H1 (cell line): Measurements from ENCODE around the gene LAMC3. TPM values are rescaled to one million over a fixed set of nuclear protein-coding genes. Genes with fewer than 3 reads are reported as not detected.

Experiments used
- CTCF ChIA-PET: fragments of 300-600 bp; sonication (Branson Sonifier 250); formaldehyde crosslinking; loops from one replicate; lab custom pipeline; 2021; ENCODE audit not compliant: partially characterized antibody; lab: Charles Lee
- POLR2A ChIA-PET: fragments of 300-600 bp; sonication (Branson Sonifier 250); formaldehyde crosslinking; loops from one replicate; lab custom pipeline; 2021; ENCODE audit warnings: inconsistent platforms; ENCODE audit not compliant: partially characterized antibody; lab: Charles Lee
- DNase-seq, 2 experiments: peaks; one replicate each; pipeline versions ENCODE4 v3.0.0 to v3.0.0-alpha.2; 2010 to 2022; ENCODE audit warnings: low spot score in 2 of 2, low read depth in 1 of 2, mixed read lengths in 1 of 2
- FAIRE-seq: peaks from 2 replicates; lab custom pipeline; 2011; peaks lifted over from hg19 to GRCh38; lab: Jason Lieb, UNC
- H2AFZ ChIP-seq: 2 replicates; pipeline ENCODE4 v1.8.1; 2012; ENCODE audit warnings: low read length, inconsistent platforms
- H2AK5ac ChIP-seq: 2 replicates; pipeline ENCODE4 v1.6.1; 2013; ENCODE audit warnings: low read depth, low read length
- H2BK120ac ChIP-seq: replicated peaks from 2 replicates; pipeline ENCODE3; 2013; ENCODE audit warnings: low read depth, low read length, inconsistent platforms
- H2BK12ac ChIP-seq: 2 replicates; pipeline ENCODE4 v1.6.1; 2013; ENCODE audit warnings: low read depth, low read length
- H2BK15ac ChIP-seq: 2 replicates; pipeline ENCODE4 v1.6.1; 2013; ENCODE audit warnings: low read length
- H2BK20ac ChIP-seq: 2 replicates; pipeline ENCODE4 v1.6.1; 2013; ENCODE audit warnings: low read length
- H2BK5ac ChIP-seq: 2 replicates; pipeline ENCODE4 v1.6.1; 2013; ENCODE audit warnings: low read depth, low read length
- H3K14ac ChIP-seq: 2 replicates; pipeline ENCODE4 v1.6.1; 2013; ENCODE audit warnings: inconsistent platforms; ENCODE audit not compliant: insufficient read length
- H3K18ac ChIP-seq: 2 replicates; pipeline ENCODE4 v1.6.1; 2013; ENCODE audit warnings: low read length; ENCODE audit errors: extremely low read depth
- H3K23ac ChIP-seq: 2 replicates; pipeline ENCODE4 v1.6.1; 2013; ENCODE audit warnings: inconsistent platforms; ENCODE audit not compliant: insufficient read length
- H3K23me2 ChIP-seq: 2 replicates; pipeline ENCODE4 v1.6.1; 2013; ENCODE audit warnings: low read depth, low read length
- H3K27ac ChIP-seq: 2 replicates; pipeline ENCODE4 v1.6.1; 2011; ENCODE audit warnings: low read depth, low read length, inconsistent platforms
- H3K27me3 ChIP-seq, 4 experiments: replicated peaks in 1 of 4; 1 replicate in 1 of 4; 2 replicates in 3 of 4; pipeline versions ENCODE4 v1.6.1 to v1.8.1; 2011 to 2013; ENCODE audit warnings: low read length in 3 of 4, mild to moderate bottlenecking in 3 of 4, inconsistent platforms in 2 of 4, mixed read lengths in 2 of 4, moderate library complexity in 1 of 4; ENCODE audit not compliant: control insufficient read depth in 3 of 4, insufficient read depth in 3 of 4; ENCODE audit errors: extremely low read depth in 1 of 4
- H3K36me3 ChIP-seq, 4 experiments: 2 replicates each; pipeline versions ENCODE4 v1.6.1 to v1.8.1; 2011 to 2013; ENCODE audit warnings: mild to moderate bottlenecking in 4 of 4, low read length in 3 of 4, moderate library complexity in 2 of 4, control low read depth in 1 of 4, inconsistent platforms in 1 of 4; ENCODE audit not compliant: insufficient read depth in 4 of 4, control insufficient read depth in 2 of 4
- H3K4ac ChIP-seq: replicated peaks from 2 replicates; pipeline ENCODE3; 2013; ENCODE audit warnings: low read length, low read depth, mixed read lengths, inconsistent platforms; ENCODE audit not compliant: insufficient read length
- H3K4me1 ChIP-seq, 4 experiments: replicated peaks in 1 of 4; 1 replicate in 1 of 4; 2 replicates in 3 of 4; pipeline versions ENCODE4 v1.6.1 to v1.8.1; 2011 to 2013; ENCODE audit warnings: low read length in 3 of 4, inconsistent platforms in 2 of 4, mixed read lengths in 1 of 4; ENCODE audit not compliant: insufficient read depth in 4 of 4, control insufficient read depth in 3 of 4
- H3K4me2 ChIP-seq, 2 experiments: 2 replicates each; pipeline versions ENCODE4 v1.6.1 to v1.8.1; 2011 to 2013; ENCODE audit warnings: low read depth in 2 of 2, low read length in 2 of 2, control low read depth in 1 of 2, inconsistent platforms in 1 of 2, mild to moderate bottlenecking in 1 of 2; ENCODE audit not compliant: insufficient read depth in 1 of 2
- H3K4me3 ChIP-seq, 4 experiments: fragments of 200-600, 300-600 bp in 1 of 4; sonication (generic), shearing (Covaris generic), sonication (Bioruptor Twin) in 1 of 4; 2 replicates each; pipeline versions ENCODE4 v1.5.1 to v1.8.1; 2011 to 2016; ENCODE audit warnings: low read length in 4 of 4, low read depth in 3 of 4, control low read depth in 2 of 4, inconsistent platforms in 2 of 4, mild to moderate bottlenecking in 2 of 4, mixed read lengths in 1 of 4, moderate library complexity in 1 of 4; ENCODE audit not compliant: insufficient read depth in 2 of 4; ENCODE audit errors: extremely low read depth in 1 of 4
- H3K56ac ChIP-seq: replicated peaks from 2 replicates; pipeline ENCODE3; 2013; ENCODE audit warnings: low read depth, mild to moderate bottlenecking, mixed read lengths, low read length, inconsistent platforms; ENCODE audit not compliant: insufficient read length
- H3K79me1 ChIP-seq: 2 replicates; pipeline ENCODE4 v1.6.1; 2013; ENCODE audit warnings: low read depth, low read length, control low read depth
- H3K79me2 ChIP-seq, 2 experiments: 2 replicates each; pipeline versions ENCODE4 v1.6.1 to v1.8.1; 2012 to 2013; ENCODE audit warnings: low read length in 2 of 2, mild to moderate bottlenecking in 2 of 2, inconsistent platforms in 1 of 2; ENCODE audit not compliant: insufficient read depth in 2 of 2, control insufficient read depth in 1 of 2
- H3K9ac ChIP-seq, 4 experiments: replicated peaks in 1 of 4; 1 replicate in 1 of 4; 2 replicates in 3 of 4; pipeline versions ENCODE4 v1.6.1 to v1.8.1; 2011 to 2013; ENCODE audit warnings: low read depth in 3 of 4, low read length in 3 of 4, control low read depth in 2 of 4, mild to moderate bottlenecking in 2 of 4, moderate library complexity in 2 of 4, inconsistent platforms in 1 of 4; ENCODE audit errors: extremely low read depth in 1 of 4
- H3K9me3 ChIP-seq, 2 experiments: 2 replicates each; pipeline versions ENCODE4 v1.6.1 to v1.8.1; 2012 to 2013; ENCODE audit warnings: mild to moderate bottlenecking in 2 of 2, moderate library complexity in 2 of 2, control low read depth in 1 of 2, inconsistent platforms in 1 of 2, low read depth in 1 of 2, low read length in 1 of 2, mixed read lengths in 1 of 2; ENCODE audit not compliant: insufficient read depth in 2 of 2
- H4K20me1 ChIP-seq, 2 experiments: replicated peaks in 1 of 2; 2 replicates each; pipeline versions ENCODE3 to v1.8.1; 2011 to 2013; ENCODE audit warnings: inconsistent platforms in 2 of 2, low read length in 2 of 2, mild to moderate bottlenecking in 1 of 2; ENCODE audit not compliant: insufficient read depth in 2 of 2, control insufficient read depth in 1 of 2
- H4K5ac ChIP-seq: 2 replicates; pipeline ENCODE4 v1.6.1; 2013; ENCODE audit warnings: low read length, low read depth, mixed read lengths, inconsistent platforms; ENCODE audit not compliant: insufficient read length
- H4K8ac ChIP-seq: 2 replicates; pipeline ENCODE4 v1.8.0; 2013; ENCODE audit warnings: mild to moderate bottlenecking, moderate library complexity, low read length, inconsistent platforms; ENCODE audit not compliant: insufficient read depth; ENCODE audit errors: extremely low read depth
- H4K91ac ChIP-seq: replicated peaks from 2 replicates; pipeline ENCODE3; 2013; ENCODE audit warnings: low read length, mixed read lengths, inconsistent platforms; ENCODE audit not compliant: insufficient read length
- ASH2L ChIP-seq: fragments of 200-600, 300-600 bp; sonication (generic); IDR thresholded peaks from one replicate; pipeline ENCODE4 v1.7.1; 2017; ENCODE audit warnings: low read length
- BRCA1 ChIP-seq: IDR thresholded peaks from 2 replicates; pipeline ENCODE4 v1.6.1; 2012; ENCODE audit warnings: low read depth, low read length, improper control_type of control experiment
- CBX8 ChIP-seq: fragments of 300-800, 300-1000 bp; sonication (generic); IDR thresholded peaks from 2 replicates; pipeline ENCODE4 v1.7.1; 2016; ENCODE audit warnings: low read depth, low read length, borderline replicate concordance
- CREB1 ChIP-seq: IDR thresholded peaks from 2 replicates; pipeline ENCODE4 v1.6.1; 2012; ENCODE audit warnings: inconsistent platforms
- EP300 ChIP-seq, 2 experiments: IDR thresholded peaks; 1 replicate in 1 of 2; 2 replicates in 1 of 2; pipeline ENCODE4 v1.6.1; 2011 to 2012; ENCODE audit warnings: low read depth in 2 of 2, low read length in 2 of 2, mild to moderate bottlenecking in 2 of 2, borderline replicate concordance in 1 of 2, inconsistent platforms in 1 of 2, moderate library complexity in 1 of 2
- HDAC2 ChIP-seq, 2 experiments: fragments of 300-600 bp in 1 of 2; sonication (generic) in 1 of 2; IDR thresholded peaks; 2 replicates each; pipeline ENCODE4 v1.6.1; 2011 to 2012; ENCODE audit warnings: low read depth in 2 of 2, low read length in 2 of 2, mild to moderate bottlenecking in 2 of 2, moderate library complexity in 2 of 2, borderline replicate concordance in 1 of 2, inconsistent platforms in 1 of 2
- HDAC6 ChIP-seq: IDR thresholded peaks from one replicate; pipeline ENCODE4 v1.7.1; 2012; ENCODE audit warnings: low read depth, mild to moderate bottlenecking, inconsistent platforms, low read length, moderate library complexity
- RAD21 ChIP-seq, 2 experiments: IDR thresholded peaks in 1 of 2; conservative IDR thresholded peaks in 1 of 2; 2 replicates each; pipeline ENCODE4 v1.6.1; 2011; ENCODE audit warnings: low read depth in 2 of 2, low read length in 2 of 2, improper control_type of control experiment in 1 of 2, inconsistent platforms in 1 of 2, mild to moderate bottlenecking in 1 of 2, moderate library complexity in 1 of 2
- SIX5 ChIP-seq: IDR thresholded peaks from 2 replicates; pipeline ENCODE4 v1.6.1; 2011; ENCODE audit warnings: mild to moderate bottlenecking, low read depth, low read length
- TAF1 ChIP-seq: IDR thresholded peaks from 2 replicates; pipeline ENCODE4 v1.6.1; 2011; ENCODE audit warnings: mild to moderate bottlenecking, low read depth, low read length
- TCF12 ChIP-seq: IDR thresholded peaks from 2 replicates; pipeline ENCODE4 v1.6.1; 2011; ENCODE audit warnings: low read depth, mild to moderate bottlenecking, low read length
- ZNF274 ChIP-seq: IDR thresholded peaks from 2 replicates; pipeline ENCODE4 v1.7.0; 2012; ENCODE audit warnings: low read length, borderline replicate concordance; ENCODE audit errors: extremely low read depth
- WGBS, 2 experiments: shearing (Covaris generic) in 1 of 2; methylation state at CpG; one replicate each; pipeline versions ENCODE4 v1.1.6 to v1.1.7; 2013 to 2015; ENCODE audit warnings: low lambda C conversion rate in 2 of 2, mixed read lengths in 2 of 2, inconsistent platforms in 1 of 2, low coverage in 1 of 2, missing lambda C conversion rate in 1 of 2; ENCODE audit not compliant: insufficient replicate concordance in 2 of 2, insufficient coverage in 1 of 2, insufficient read length in 1 of 2; ENCODE audit errors: extremely low coverage in 1 of 2, missing lambda C conversion rate in 1 of 2; 5-methylcytosine and 5-hydroxymethylcytosine counted together
- polyA plus RNA-seq, 7 experiments: library from polyadenylated mRNA; depleted of rRNA in 3 of 7; stranded (reverse) in 5 of 7; unstranded in 2 of 7; fragments of >200 nt in 5 of 7; fragments of 200-250 nt in 2 of 7; gene quantifications; 1 replicate in 5 of 7; 2 replicates in 1 of 7; 4 replicates in 1 of 7; pipeline versions ENCODE4 v1.2.1 to v1.2.3, GENCODE V29; 2011 to 2013; ENCODE audit warnings: missing spikeins in 2 of 7, mixed read lengths in 2 of 7
- total RNA-seq: library from RNA; stranded (reverse); fragmentation: NEBNext Ultra II Directional; extraction: Animal tissue kit (Norgen Biotek cat#: 25700); gene quantifications from 2 replicates; pipeline ENCODE4 v1.2.1, GENCODE V29; 2021
- TF ChIP-seq, protein P1 (sequence below): IDR thresholded peaks from 2 replicates; pipeline ENCODE4 v1.6.1; 2011; ENCODE audit warnings: low read length, improper control_type of control experiment

Gene LAMC3
- total and polyA plus RNA-seq, 2 of the 8 experiments (the other 6 are each of a cell fraction or from before 2014, with no cell fraction given): 9.3 to 12.3 TPM

DNA sequence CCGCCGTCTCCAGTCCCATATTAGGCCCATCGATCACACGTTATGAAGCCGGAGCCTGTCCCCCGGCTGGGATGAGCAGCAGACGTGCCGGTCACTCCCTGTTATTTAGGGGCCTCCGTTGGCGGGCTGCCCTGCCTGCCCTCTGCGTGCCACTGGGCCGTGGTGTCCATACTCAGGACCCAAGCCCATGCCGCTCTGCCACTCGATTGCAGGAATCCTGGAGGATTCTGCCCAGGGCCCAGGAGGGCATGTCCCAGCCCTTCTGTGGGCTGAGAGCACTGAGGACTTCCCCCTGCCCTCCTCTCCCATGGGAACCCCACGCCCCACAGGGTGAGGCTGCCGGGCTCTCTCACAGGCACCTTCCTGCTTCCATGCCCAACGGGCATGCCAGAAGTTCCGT, 19.6 kb upstream of the LAMC3 start:
- 94% methylated on average over 18 of the region's 18 CpGs; no CpG with 5 or more reads in 1 of the 2 experiments for WGBS, 2 experiments
- Histone ChIP-seq H3K56ac (no peak overlapping the region), H3K27me3 (no peaks in the 10 kb centered on the region), H4K91ac (no peak overlapping the region), H4K20me1 (peaks cover 0 to 2% of the 10 kb centered on the region in 2 experiments), H3K27ac (no peak overlapping the region), H3K4me1 (peaks cover 3 to 15% (median 9%) of the 10 kb centered on the region in 4 experiments; a peak in 5 of 7 replicates), H2AK5ac (no peak overlapping the region), H3K79me2 (no peaks in the 10 kb centered on the region), H3K9ac (no peak overlapping the region), H3K23ac (no peak overlapping the region), H3K14ac (no peak overlapping the region), H3K36me3 (no peaks in the 10 kb centered on the region), H2AFZ (no peak overlapping the region; the same call in 1 of the 2 replicates), H3K9me3 (no peaks in the 10 kb centered on the region), H4K8ac (no peak overlapping the region), H4K5ac (no peak overlapping the region), H2BK5ac (no peak overlapping the region), H3K23me2 (no peaks in the 10 kb centered on the region), H2BK15ac (no peak overlapping the region), H2BK20ac (no peak overlapping the region), H3K4me3 (no peak overlapping the region), H3K79me1 (no peaks in the 10 kb centered on the region), H2BK120ac (no peak overlapping the region), H3K4me2 (no peak overlapping the region), H2BK12ac (0 out of 2 replicates have a peak overlapping the region, but pooled peaks have one; percentile 17), H3K4ac (no peak overlapping the region), H3K18ac (no peak overlapping the region)
- no peak for FAIRE-seq
- ChIA-PET POLR2A (no interaction called here), CTCF (interaction anchor here (1.3 kb wide), 1 partner anchor 119 kb away, joined by 4 read pairs; no protein-coding TSS in a partner anchor)
- DNase-seq: no peak
- TF ChIP-seq HDAC2 (IDR thresholded peaks at IDR 0.05; ENCODE audit: borderline replicate concordance in 1 of 2, low read depth in 2 of 2, low read length in 2 of 2) (no peak), TAF1 (no peak), ZNF274 (no peak), CREB1 (no peak), CBX8 (no peak), TCF12 (no peak), HDAC6 (no peak), RAD21 (IDR thresholded peaks at IDR 0.05 in 1 of 2, conservative IDR thresholded peaks at IDR 0.05 in 1 of 2; ENCODE audit: low read depth in 2 of 2, low read length in 2 of 2) (no peak), ASH2L (no peak), SIX5 (no peak), BRCA1 (no peak), EP300 (IDR thresholded peaks at IDR 0.05; ENCODE audit: borderline replicate concordance in 1 of 2, low read depth in 2 of 2, low read length in 2 of 2) (no peak)
- TF ChIP-seq, protein P1, sequence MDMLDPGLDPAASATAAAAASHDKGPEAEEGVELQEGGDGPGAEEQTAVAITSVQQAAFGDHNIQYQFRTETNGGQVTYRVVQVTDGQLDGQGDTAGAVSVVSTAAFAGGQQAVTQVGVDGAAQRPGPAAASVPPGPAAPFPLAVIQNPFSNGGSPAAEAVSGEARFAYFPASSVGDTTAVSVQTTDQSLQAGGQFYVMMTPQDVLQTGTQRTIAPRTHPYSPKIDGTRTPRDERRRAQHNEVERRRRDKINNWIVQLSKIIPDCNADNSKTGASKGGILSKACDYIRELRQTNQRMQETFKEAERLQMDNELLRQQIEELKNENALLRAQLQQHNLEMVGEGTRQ: no peak
